ENCODE results near the gene IL31RA.

The IL31RA gene

DNA sequence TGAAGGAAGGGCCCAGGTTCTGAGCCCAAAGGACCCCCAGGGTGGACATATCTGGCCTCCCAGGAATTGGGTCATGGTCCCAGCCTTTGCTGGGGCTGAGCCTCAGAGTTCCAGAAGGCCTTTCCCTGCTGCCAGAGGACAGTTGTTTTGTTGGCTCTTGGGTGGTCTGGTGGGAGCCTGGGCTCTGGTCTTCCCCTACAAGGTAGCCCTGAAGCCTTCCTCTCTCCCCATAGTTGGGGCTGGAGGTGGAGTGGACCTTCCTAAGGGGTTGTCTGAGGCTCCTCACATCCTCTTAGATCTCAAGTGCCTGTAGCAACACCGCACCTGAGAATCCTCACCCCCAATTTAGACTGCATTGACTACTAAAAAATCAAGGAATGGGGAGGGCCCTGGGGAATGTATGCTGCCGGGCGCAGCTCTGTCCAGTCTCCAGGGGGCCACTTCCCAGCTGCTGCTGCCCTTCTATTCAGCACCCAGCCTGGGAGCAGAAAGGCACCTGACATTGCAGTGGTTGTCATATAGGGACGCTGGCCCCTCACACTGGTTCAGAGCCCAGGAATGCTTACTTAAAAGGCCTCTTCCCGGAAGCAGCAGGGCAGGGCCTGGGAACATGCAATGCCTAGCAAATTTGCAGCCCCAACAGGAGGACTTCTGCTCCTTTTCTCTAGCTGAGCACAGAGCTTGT lies 66.4 kb downstream of the IL31RA start:
- Histone ChIP-seq H3K4me3 (ENCODE audit: low read depth, low read length) (no peak overlapping the region), H2AFZ (no peak overlapping the region)
- TF ChIP-seq, protein P1, sequence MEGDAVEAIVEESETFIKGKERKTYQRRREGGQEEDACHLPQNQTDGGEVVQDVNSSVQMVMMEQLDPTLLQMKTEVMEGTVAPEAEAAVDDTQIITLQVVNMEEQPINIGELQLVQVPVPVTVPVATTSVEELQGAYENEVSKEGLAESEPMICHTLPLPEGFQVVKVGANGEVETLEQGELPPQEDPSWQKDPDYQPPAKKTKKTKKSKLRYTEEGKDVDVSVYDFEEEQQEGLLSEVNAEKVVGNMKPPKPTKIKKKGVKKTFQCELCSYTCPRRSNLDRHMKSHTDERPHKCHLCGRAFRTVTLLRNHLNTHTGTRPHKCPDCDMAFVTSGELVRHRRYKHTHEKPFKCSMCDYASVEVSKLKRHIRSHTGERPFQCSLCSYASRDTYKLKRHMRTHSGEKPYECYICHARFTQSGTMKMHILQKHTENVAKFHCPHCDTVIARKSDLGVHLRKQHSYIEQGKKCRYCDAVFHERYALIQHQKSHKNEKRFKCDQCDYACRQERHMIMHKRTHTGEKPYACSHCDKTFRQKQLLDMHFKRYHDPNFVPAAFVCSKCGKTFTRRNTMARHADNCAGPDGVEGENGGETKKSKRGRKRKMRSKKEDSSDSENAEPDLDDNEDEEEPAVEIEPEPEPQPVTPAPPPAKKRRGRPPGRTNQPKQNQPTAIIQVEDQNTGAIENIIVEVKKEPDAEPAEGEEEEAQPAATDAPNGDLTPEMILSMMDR (IDR thresholded peaks at IDR 0.05), result no peak

DNA sequence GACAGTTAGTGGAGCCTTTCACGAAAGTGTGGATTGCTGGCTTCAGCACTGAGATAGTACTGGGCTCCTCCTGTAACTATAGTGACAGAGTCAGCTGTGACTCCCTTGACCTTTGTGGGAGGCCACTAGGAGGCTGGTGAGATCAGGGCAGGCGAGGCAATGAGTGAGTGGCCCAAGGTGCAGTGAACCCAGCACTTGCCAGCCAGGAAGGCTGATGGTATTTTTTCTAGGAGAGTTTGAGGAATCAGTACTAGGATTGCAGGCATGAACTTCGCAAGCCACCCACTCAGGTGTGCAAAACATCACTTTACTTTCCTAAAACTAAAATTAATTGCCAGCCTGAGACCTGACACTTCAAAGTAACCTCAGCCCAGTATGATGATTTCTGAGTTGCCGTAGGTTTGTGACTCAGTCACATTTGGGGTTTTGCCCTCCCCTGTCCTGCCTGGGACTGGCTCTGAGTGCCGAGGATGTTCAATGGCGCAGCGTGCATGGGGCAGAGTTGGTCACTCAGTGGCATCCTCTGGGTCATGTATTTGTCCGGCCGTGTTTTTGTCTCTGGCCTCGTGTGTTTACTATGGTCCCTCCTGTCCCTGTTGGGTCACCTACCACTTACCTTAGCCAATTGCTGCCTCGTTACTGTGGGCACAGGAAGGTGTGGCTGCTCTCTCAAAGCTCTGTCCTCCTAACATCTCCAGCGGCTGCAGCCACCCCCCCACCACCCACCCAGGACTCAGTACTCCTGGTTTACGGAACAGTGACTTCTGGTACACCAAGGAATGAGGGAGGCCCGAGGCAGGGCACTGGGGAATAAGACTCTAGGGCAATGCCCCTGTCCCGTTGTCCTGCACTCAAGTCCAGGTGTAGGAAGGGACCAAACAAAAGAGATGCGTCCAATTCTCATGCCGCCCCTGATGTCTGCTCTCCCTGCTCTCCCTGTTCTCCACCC lies 67.2 kb downstream of the IL31RA start:
- no peak overlapping the region for H3K9ac ChIP-seq
- no peak overlapping the region for H3K27ac ChIP-seq
- TF ChIP-seq, protein P1 (IDR thresholded peaks at IDR 0.05), result no peak
- H3K27me3 ChIP-seq (ENCODE audit: control insufficient read depth, insufficient read depth, low read length), result no peaks in the 10 kb centered on the region
- H3K4me1 ChIP-seq, result no peaks in the 10 kb centered on the region
- no peaks in the 10 kb centered on the region for H3K79me2 ChIP-seq
- H3K36me3 ChIP-seq (ENCODE audit: control insufficient read depth, insufficient read depth, low read length), result no peaks in the 10 kb centered on the region
- no peaks in the 10 kb centered on the region for H3K9me3 ChIP-seq (ENCODE audit: control insufficient read depth, low read length)
- H3K4me2 ChIP-seq (ENCODE audit: low read length), result no peak overlapping the region
- H2AFZ ChIP-seq, result no peak overlapping the region
- no peak overlapping the region for H3K4me3 ChIP-seq (ENCODE audit: low read depth, low read length)

More for the DNA sequence above, 66.4 kb downstream of the IL31RA start:
- Histone ChIP-seq H3K27ac (no peak overlapping the region), H3K4me2 (ENCODE audit: low read length) (no peak overlapping the region), H3K4me1 (no peaks in the 10 kb centered on the region), H3K9ac (no peak overlapping the region), H3K27me3 (ENCODE audit: control insufficient read depth, insufficient read depth, low read length) (no peaks in the 10 kb centered on the region), H3K9me3 (ENCODE audit: control insufficient read depth, low read length) (no peaks in the 10 kb centered on the region), H3K79me2 (no peaks in the 10 kb centered on the region), H3K36me3 (ENCODE audit: control insufficient read depth, insufficient read depth, low read length) (no peaks in the 10 kb centered on the region)

DNA sequence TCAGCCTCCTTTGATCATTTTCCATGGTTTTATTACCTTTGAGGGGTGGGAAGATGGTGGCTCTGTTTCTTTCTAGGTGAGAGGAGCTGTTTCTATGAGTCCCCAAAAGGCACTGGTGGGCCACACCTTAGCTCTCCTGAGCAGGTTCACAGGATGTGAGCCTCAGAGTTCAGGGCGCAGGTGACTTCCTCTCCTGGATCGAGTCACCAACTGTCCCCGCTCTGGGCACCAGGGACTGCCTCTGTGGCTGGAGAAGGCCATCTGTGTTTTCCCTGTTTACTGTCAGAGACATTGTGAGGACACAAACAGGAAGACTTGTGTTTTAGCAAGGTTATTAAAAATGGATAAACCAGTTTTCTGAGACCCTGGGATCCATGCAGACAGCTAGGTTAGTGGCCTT lies 68.5 kb downstream of the IL31RA start:
- Histone ChIP-seq H3K36me3 (ENCODE audit: control insufficient read depth, insufficient read depth, low read length) (no peaks in the 10 kb centered on the region), H3K4me3 (ENCODE audit: low read depth, low read length) (no peak overlapping the region), H3K4me2 (ENCODE audit: low read length) (no peak overlapping the region), H3K79me2 (no peaks in the 10 kb centered on the region), H2AFZ (no peak overlapping the region), H3K9ac (no peak overlapping the region), H3K27me3 (ENCODE audit: control insufficient read depth, insufficient read depth, low read length) (no peaks in the 10 kb centered on the region), H3K9me3 (ENCODE audit: control insufficient read depth, low read length) (no peaks in the 10 kb centered on the region), H3K27ac (no peak overlapping the region), H3K4me1 (no peaks in the 10 kb centered on the region)
- TF ChIP-seq, protein P1 (IDR thresholded peaks at IDR 0.05), result no peak

DNA sequence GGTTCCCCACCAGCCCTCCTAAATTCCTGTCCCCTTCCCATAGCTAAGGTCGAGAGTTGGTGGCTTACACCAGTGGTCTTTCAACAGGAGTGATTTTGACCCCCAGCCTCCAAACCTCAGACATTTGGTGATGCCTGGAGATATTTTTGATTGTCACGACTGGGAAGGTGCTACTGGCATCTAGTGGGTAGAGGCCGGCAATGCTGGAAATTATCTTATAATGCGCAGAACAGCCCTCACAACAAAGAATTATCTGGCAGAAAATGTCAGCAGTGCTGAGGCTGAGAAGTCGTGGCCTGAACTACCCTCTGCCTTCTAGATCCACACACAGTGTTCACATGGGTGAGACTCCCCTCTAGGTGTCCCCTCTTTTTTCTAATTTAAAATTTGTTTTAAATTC lies 69.6 kb downstream of the IL31RA start:
- H3K36me3 ChIP-seq (ENCODE audit: control insufficient read depth, insufficient read depth, low read length), result no peaks in the 10 kb centered on the region
- H3K4me3 ChIP-seq (ENCODE audit: low read depth, low read length), result no peak overlapping the region
- TF ChIP-seq, protein P1 (IDR thresholded peaks at IDR 0.05), result no peak
- no peak overlapping the region for H3K27ac ChIP-seq
- no peak overlapping the region for H3K9ac ChIP-seq
- H3K79me2 ChIP-seq, result no peaks in the 10 kb centered on the region
- no peak overlapping the region for H2AFZ ChIP-seq
- no peaks in the 10 kb centered on the region for H3K27me3 ChIP-seq (ENCODE audit: control insufficient read depth, insufficient read depth, low read length)
- H3K9me3 ChIP-seq (ENCODE audit: control insufficient read depth, low read length), result no peaks in the 10 kb centered on the region
- no peaks in the 10 kb centered on the region for H3K4me1 ChIP-seq
- H3K4me2 ChIP-seq (ENCODE audit: low read length), result no peak overlapping the region

Data from parathyroid adenoma (tissue), 2 donors.